Neural cell (in vitro differentiated cells): Measurements from ENCODE around the gene GRAMD4.

Source experiments
- POLR2AphosphoS5 ChIP-seq: IDR thresholded peaks from 2 replicates; pipeline ENCODE4 v1.6.1; 2012
- RAD21 ChIP-seq: fragments of 450-650 bp; conservative IDR thresholded peaks from 2 replicates; pipeline ENCODE4 v1.6.1; 2014; ENCODE audit warnings: antibody characterized with exemption, mild to moderate bottlenecking, moderate library complexity
- SMC3 ChIP-seq: fragments of 450-650 bp; conservative IDR thresholded peaks from 2 replicates; pipeline ENCODE4 v1.6.1; 2014; ENCODE audit warnings: antibody characterized with exemption, mild to moderate bottlenecking, moderate library complexity; ENCODE audit not compliant: poor library complexity
- TAF1 ChIP-seq: IDR thresholded peaks from 2 replicates; pipeline ENCODE4 v1.6.1; 2012; ENCODE audit warnings: low read depth
- TF ChIP-seq, protein P1 (sequence below): fragments of 450-650 bp; IDR thresholded peaks from 2 replicates; pipeline ENCODE4 v1.5.1; 2014; ENCODE audit warnings: antibody characterized with exemption, mild to moderate bottlenecking, moderate library complexity; ENCODE audit not compliant: poor library complexity, severe bottlenecking

DNA sequence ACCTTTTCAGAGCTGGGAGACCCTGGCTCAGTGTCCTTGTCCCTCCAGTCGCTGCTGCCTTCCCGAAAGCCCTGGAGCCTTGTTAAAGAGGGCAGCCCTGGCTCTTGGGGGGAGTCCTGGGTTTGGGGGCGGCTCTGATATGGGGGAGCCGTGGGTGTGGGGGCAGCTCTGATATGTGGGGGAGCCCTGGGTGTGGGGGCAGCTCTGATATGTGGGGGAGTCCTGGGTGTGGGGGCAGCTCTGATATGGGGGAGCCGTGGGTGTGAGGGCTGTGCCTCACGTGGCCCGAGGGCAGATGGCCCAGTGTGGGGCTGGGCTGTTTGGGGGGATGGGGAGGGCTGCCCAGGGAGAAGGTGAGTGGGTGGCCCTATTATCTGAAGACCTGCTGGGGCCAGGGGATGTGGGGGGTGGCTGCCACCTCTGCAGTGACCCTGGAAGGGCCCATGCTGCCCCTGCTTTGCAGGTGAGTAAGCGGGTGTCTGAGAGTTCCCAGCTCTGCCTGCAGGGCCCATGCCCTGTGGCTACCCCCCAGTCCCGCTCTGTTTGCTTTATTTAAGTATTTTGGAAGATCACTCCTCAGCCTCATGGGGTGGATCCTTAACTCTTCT is 30.9 kb upstream of the GRAMD4 start:
- TF ChIP-seq, protein P1, sequence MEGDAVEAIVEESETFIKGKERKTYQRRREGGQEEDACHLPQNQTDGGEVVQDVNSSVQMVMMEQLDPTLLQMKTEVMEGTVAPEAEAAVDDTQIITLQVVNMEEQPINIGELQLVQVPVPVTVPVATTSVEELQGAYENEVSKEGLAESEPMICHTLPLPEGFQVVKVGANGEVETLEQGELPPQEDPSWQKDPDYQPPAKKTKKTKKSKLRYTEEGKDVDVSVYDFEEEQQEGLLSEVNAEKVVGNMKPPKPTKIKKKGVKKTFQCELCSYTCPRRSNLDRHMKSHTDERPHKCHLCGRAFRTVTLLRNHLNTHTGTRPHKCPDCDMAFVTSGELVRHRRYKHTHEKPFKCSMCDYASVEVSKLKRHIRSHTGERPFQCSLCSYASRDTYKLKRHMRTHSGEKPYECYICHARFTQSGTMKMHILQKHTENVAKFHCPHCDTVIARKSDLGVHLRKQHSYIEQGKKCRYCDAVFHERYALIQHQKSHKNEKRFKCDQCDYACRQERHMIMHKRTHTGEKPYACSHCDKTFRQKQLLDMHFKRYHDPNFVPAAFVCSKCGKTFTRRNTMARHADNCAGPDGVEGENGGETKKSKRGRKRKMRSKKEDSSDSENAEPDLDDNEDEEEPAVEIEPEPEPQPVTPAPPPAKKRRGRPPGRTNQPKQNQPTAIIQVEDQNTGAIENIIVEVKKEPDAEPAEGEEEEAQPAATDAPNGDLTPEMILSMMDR: no peak
- no peak for TF ChIP-seq RAD21
- no peak for TF ChIP-seq TAF1
- TF ChIP-seq POLR2AphosphoS5: no peak
- TF ChIP-seq SMC3: no peak
